ENCODE data around the gene INPP4B. TPM values are rescaled to one million over a fixed set of nuclear protein-coding genes. Genes with fewer than 3 reads are reported as not detected.

The INPP4B gene
- total and polyA plus RNA-seq, 2 of the 4 experiments (the other 2 are of a cell fraction): 1.8 to 14.0 TPM

- no peak overlapping the region for H4K5ac ChIP-seq (ENCODE audit: low read depth, low read length)
- peak overlapping the region; percentile 39; the same call in 1 of the 2 replicates for H2AK5ac ChIP-seq (ENCODE audit: low read depth, low read length)
- no peak overlapping the region for H2BK5ac ChIP-seq (ENCODE audit: low read depth, low read length, poor library complexity, severe bottlenecking)
- H3K27me3 ChIP-seq (ENCODE audit: control insufficient read depth, insufficient read depth, low read length): no peaks in the 10 kb centered on the region
- no peak overlapping the region for H3K18ac ChIP-seq (ENCODE audit: low read depth, low read length)
- TF ChIP-seq USF2 (IDR thresholded peaks at IDR 0.05; ENCODE audit: low read depth, low read length) (no peak), MAFK (IDR thresholded peaks at IDR 0.05; ENCODE audit: low read depth, low read length) (no peak), CEBPB (IDR thresholded peaks at IDR 0.05; ENCODE audit: low read depth, low read length) (no peak), NFE2L2 (IDR thresholded peaks at IDR 0.05; ENCODE audit: low read depth, low read length) (no peak), RAD21 (IDR thresholded peaks at IDR 0.05; ENCODE audit: low read length) (no peak)
- TF ChIP-seq, protein P1, sequence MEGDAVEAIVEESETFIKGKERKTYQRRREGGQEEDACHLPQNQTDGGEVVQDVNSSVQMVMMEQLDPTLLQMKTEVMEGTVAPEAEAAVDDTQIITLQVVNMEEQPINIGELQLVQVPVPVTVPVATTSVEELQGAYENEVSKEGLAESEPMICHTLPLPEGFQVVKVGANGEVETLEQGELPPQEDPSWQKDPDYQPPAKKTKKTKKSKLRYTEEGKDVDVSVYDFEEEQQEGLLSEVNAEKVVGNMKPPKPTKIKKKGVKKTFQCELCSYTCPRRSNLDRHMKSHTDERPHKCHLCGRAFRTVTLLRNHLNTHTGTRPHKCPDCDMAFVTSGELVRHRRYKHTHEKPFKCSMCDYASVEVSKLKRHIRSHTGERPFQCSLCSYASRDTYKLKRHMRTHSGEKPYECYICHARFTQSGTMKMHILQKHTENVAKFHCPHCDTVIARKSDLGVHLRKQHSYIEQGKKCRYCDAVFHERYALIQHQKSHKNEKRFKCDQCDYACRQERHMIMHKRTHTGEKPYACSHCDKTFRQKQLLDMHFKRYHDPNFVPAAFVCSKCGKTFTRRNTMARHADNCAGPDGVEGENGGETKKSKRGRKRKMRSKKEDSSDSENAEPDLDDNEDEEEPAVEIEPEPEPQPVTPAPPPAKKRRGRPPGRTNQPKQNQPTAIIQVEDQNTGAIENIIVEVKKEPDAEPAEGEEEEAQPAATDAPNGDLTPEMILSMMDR (conservative IDR thresholded peaks at IDR 0.05; ENCODE audit: low read depth, low read length): no peak
- no TSS peak for BruUV-seq (replicated peaks)
- H3K4me2 ChIP-seq (ENCODE audit: low read depth, low read length): no peak overlapping the region
- no peak overlapping the region for H3K23ac ChIP-seq (ENCODE audit: low read depth, low read length)
- no peaks in the 10 kb centered on the region for H4K20me1 ChIP-seq (ENCODE audit: insufficient read depth, low read length)
- H3K27ac ChIP-seq (ENCODE audit: insufficient read depth, low read length): no peak overlapping the region
- WGBS, 2 experiments (ENCODE audit: extremely low coverage in 2 of 2, insufficient read length in 1 of 2): no CpG with 5 or more reads among the region's 5 CpGs
- no peaks in the 10 kb centered on the region for H3K36me3 ChIP-seq (ENCODE audit: control insufficient read depth, insufficient read depth, low read length)
- H3K4ac ChIP-seq (ENCODE audit: low read depth, low read length): no peak overlapping the region
- DNase-seq (no peak), ATAC-seq (ENCODE audit: low read depth) (no peak)
- no peaks in the 10 kb centered on the region for H3K9me3 ChIP-seq (ENCODE audit: control insufficient read depth, insufficient read depth, low read length)
- ChIA-PET POLR2A (ENCODE audit: unreplicated experiment) (no interaction called here), CTCF (no interaction called here)
- no peaks in the 10 kb centered on the region for H3K79me1 ChIP-seq (ENCODE audit: low read depth in 1 of 2, low read length in 2 of 2)
- no peaks in the 10 kb centered on the region for H3K9me1 ChIP-seq (ENCODE audit: insufficient read depth, low read length)
- no peak overlapping the region for H4K91ac ChIP-seq (ENCODE audit: insufficient read depth, low read depth, low read length)
- in situ Hi-C loops (cut with MboI; ENCODE audit: low sequenced_read_pairs): no loop called here
- no peak overlapping the region for H4K8ac ChIP-seq (ENCODE audit: low read depth in 2 of 2, low read length in 2 of 2)
- intact Hi-C loops (cut with micrococcal nuclease): no loop called here
- peak overlapping the region; percentile 18 for H2AFZ ChIP-seq (replicated peaks; ENCODE audit: low read length, poor library complexity)
- no peak overlapping the region for H3K4me3 ChIP-seq (ENCODE audit: insufficient read depth, low read depth, low read length)
- no peak overlapping the region for H2BK120ac ChIP-seq (ENCODE audit: low read depth, low read length)
- H3K9ac ChIP-seq (ENCODE audit: low read depth, low read length): no peak overlapping the region
- H3K14ac ChIP-seq (replicated peaks; ENCODE audit: low read depth, low read length): no peak overlapping the region
- H3K4me1 ChIP-seq (ENCODE audit: control insufficient read depth, insufficient read depth, low read length): peaks cover 7% of the 10 kb centered on the region; the same call in 1 of the 2 replicates
- no peak overlapping the region for H2BK15ac ChIP-seq (ENCODE audit: low read depth, low read length)
- peak overlapping the region; percentile 46 for H2AK9ac ChIP-seq (replicated peaks; ENCODE audit: low read depth, low read length, poor library complexity)
- dilution Hi-C loops (cut with HindIII; ENCODE audit: low sequenced_read_pairs, unreplicated experiment): no loop called here
- H3K56ac ChIP-seq (ENCODE audit: extremely low read depth, insufficient read depth, low read length): no peak overlapping the region
- H2BK20ac ChIP-seq (ENCODE audit: low read depth, low read length): no peak overlapping the region
Observed at GRCh38 chr4:142550965-142551364, 295.1 kb downstream of the INPP4B start.
